Measurements from ENCODE around the gene RTN1.

Gene RTN1, protein sequence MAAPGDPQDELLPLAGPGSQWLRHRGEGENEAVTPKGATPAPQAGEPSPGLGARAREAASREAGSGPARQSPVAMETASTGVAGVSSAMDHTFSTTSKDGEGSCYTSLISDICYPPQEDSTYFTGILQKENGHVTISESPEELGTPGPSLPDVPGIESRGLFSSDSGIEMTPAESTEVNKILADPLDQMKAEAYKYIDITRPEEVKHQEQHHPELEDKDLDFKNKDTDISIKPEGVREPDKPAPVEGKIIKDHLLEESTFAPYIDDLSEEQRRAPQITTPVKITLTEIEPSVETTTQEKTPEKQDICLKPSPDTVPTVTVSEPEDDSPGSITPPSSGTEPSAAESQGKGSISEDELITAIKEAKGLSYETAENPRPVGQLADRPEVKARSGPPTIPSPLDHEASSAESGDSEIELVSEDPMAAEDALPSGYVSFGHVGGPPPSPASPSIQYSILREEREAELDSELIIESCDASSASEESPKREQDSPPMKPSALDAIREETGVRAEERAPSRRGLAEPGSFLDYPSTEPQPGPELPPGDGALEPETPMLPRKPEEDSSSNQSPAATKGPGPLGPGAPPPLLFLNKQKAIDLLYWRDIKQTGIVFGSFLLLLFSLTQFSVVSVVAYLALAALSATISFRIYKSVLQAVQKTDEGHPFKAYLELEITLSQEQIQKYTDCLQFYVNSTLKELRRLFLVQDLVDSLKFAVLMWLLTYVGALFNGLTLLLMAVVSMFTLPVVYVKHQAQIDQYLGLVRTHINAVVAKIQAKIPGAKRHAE

DNA sequence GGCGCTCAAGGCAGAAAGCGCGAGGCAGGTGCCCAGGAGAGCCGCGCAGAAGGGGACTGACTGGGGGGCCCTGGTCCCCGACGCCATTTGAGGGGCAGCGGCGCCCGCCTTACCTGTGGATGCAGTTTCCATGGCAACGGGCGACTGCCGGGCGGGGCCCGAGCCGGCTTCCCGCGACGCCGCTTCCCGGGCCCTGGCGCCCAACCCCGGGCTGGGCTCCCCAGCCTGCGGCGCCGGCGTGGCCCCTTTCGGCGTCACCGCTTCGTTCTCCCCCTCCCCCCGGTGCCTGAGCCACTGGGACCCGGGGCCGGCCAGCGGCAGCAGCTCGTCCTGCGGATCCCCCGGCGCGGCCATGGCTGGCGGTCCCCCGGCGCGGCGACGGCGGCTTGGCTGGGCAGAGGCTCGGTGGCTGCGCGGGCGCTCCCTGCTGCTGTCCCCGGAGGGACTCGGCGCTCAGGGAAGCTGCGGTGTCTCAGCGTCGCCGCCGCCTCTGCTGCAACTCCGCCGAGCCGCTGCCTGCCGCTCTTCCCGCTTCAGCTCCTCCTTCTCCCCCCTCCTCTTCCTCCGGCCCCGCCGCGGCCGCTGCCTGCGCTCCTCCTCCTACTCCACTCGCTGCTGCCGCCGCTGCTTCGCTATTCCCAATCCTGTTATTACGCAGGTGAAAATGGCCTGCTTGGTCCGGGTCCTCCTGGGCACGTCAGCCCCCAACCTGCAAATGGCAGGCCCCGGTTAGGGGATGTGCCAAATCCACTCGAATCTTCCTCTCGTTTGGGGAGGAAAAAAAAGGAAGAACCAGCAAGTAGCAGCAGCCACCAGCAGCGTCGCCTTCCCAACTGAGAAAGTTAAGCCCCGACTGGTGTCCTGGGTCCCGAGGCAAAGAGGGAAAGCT is at the start of gene RTN1:
Gene RTN1, minus strand, starts transcription at position 500 of the 889 bp plus-strand sequence. Its CDS starts 146 bp downstream, at position 354.
- DNase-seq (ENCODE audit: low spot score): no peak

DNA sequence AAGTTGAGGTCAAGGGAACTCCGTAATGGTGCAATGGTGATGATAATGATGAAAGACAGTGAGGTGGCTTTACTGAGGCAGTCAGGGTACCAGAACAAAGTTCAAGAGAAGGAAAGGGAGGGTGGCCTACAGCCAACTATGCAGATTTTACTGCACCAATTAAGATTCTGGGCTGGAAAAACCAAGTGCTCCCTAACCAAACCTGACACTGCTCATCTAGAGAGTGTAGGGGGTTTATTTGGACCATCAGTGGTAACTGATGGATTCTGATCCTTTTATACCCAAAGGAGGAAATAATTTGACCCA is 49.8 kb upstream of the RTN1 start:
- no peak for DNase-seq (ENCODE audit: low spot score)

DNA sequence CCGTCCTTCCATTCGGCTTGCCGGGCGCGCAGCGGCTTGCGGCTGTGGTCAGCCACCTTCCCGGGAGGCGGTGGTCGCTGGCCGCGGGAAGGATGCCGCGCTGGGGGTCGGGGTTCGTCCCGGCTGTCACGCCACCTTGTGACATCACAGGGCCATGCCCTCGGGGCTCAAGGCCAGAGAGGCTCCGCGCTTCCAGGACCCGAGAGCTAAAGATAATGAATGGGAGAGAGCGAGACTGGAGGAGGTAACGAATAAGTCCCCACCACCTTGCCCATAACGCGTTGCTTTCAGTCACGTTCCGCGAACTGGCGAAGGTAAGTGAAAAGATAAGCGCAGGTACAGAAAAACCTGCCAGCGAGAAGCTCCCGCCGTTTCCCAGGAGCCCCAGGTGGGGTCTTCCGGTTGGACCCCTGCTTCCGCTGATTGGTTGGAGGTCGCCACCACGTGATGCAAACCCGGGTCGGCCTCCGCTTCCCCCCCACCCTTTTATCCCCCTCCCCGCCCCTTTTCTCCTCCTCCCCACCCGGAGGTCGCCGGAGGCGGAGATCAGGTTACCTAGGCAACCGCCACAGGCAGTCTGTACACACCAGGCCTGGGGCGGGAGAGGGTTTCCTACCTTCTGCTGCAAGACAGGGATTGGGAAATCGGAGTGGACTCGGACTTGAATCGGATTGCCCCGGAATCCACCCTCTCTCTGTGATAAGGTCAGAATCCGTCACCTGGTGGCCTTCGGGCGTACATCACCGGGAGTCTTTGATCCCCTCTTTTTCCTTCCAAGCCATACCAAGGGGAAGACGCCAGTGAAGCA is 49.2 kb upstream of the RTN1 start, which contains the start of gene LRRC9:
Gene LRRC9, plus strand, starts transcription at position 575 of the 808 bp plus-strand sequence.
- DNase-seq (ENCODE audit: low spot score): peak; percentile 28

DNA sequence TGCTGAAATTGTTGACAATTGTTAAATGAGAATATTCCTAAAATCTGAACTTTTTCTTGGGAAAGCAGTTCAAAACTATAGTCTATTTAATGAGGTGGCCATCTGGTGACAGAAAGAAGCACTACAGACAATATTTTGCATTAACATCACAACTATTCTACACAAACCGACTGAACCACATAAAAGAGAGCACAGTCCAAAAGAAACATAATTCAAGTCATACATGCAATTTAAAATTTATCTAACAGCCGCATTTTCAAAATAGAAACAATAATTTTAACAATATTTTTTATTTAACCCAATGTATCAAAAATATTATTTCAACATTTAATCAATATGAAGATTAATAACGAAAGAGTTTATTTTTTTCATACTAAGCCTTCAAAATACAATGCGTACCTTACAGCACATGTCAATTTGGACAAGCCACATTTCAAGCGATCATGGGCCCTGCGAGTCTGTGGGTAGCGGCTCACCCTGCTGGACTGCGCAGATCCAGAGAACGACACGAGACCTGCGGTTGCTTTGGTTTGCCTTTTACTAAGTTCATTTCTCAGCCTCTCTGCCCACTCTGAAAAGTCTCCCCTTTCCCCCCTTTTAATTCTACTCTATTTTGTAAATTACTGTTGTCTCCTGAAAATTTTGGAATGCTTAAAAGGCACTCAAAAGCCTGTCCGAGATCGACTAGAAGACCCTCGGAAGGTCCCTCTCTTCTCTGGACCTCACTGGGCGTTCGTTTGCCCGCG is 48.4 kb upstream of the RTN1 start:
- no peak for DNase-seq (ENCODE audit: low spot score)

DNA sequence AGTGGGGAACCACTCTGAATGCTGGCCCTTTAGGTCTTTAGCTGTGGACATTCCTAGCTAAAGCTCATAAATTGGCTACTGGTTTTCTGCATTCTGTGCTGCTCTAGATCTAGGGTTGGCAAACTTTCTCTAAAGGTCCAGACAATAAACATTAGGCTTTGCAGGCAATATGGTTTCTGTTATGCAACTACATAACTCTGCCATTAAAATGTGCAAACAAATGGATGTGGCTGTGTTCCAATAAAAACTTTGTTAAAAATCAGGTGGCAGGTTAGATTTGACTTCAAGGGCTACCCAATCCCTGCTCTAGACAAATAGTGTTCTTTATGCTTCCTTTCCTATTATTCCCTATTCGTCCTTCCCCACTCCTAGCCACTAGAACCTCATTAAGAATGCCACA is 42.6 kb upstream of the RTN1 start:
- no peak for DNase-seq (ENCODE audit: low spot score)

DNA sequence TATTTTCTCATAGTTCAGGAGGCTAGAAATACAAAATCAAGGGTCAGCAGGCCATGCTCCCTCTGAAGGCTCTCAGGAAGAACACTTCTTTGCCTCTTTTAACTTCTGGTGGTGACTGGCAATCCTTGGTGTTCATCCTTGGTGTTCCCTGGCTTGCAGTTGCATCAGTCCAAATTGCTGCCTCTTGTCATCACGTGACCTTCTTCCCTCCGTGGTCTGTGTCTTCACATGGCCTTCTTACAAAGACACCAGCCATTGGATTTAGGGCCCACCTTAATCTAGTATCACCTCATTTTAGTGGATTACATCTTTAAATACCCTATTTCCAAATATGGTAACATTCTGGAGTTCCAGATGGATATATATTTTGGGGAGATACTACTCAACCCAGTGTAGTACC is 41.9 kb upstream of the RTN1 start:
- no peak for DNase-seq (ENCODE audit: low spot score)

DNA sequence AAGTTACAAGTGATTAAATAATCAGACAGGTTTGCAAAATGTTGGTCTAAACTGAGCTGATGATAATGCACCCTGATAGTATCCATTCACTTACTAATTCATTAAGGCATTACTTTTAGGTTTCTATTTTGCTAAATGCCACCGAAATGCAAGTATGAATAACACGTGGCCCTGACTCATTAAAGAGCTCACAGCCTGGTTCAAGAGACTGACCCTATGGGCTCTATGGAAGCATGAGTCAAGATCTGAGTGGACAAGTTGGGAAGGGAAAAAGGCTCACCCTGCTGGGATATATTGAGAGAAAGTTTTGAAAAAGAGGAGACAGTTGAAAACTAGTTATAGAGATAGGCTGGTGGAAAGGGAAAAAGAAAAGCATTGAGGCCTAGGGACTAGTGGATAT is 34.6 kb upstream of the RTN1 start:
- no peak for DNase-seq (ENCODE audit: low spot score)

DNA sequence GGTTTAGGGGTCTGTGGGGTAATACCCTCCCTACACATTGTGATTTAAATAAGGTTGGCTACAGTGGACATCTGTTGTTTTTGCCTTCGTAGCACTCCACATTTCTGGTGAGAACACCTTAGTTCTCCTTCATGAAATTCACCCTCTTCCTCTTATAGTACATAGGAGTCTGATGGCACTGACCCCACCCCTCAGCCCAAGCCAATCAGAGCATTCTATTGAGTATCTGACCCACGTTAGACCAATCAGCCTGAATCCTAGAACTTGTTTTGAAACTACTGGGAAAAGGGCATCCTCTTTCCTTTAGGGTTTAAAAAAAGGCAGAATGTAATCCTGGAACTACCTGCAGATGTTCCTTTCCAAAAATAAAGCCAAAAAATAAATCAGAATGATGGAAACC is 33.6 kb upstream of the RTN1 start:
- no peak for DNase-seq (ENCODE audit: low spot score)

DNA sequence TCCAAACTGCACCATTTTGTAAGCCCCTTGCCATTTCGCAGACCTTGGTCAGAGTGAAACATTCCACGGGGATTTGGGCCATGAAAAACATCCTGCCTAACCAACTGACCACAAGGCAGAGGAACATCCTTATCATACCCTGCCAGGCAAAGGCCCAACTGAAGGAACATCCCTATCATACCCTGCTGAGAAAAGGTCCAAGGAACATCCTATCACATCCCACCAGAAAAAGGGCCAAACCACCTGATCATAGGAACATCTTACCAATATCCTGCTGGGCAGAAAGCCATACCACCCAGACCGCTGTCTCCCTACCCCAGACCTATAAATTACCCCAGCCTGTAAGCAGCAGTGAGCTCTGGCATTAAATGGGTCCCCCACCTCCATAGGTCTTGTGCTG is 30.0 kb upstream of the RTN1 start:
- no peak for DNase-seq (ENCODE audit: low spot score)

DNA sequence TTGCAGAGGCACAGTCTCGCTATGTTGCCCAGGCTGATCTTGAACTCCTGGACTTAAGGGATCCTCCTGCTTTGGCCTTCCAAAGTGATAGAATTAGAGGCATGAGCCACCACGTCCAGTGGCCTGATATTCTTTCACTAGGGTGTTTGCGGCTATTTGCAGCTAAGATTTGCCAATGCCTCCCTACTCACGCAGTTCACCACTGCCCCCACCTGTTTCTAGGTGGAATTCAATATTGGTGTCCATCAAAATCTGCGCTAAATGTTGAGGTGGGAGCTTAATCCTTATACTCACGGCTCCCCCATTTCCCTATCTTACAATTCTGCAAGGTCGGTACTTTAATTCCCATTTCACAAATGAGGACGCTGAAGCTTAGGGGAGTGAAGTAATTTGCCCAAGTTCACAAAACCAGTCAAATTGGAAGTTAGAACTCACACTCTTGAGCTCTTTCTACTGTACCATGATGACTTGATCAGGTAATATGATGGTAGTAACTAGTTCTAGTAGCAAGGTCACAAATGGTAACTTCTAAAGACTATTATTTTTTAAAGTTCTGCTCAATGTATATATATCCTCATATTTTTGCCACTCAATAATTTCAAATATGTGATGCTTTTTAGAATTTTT is 27.3 kb upstream of the RTN1 start:
- no peak for DNase-seq (ENCODE audit: low spot score)

DNA sequence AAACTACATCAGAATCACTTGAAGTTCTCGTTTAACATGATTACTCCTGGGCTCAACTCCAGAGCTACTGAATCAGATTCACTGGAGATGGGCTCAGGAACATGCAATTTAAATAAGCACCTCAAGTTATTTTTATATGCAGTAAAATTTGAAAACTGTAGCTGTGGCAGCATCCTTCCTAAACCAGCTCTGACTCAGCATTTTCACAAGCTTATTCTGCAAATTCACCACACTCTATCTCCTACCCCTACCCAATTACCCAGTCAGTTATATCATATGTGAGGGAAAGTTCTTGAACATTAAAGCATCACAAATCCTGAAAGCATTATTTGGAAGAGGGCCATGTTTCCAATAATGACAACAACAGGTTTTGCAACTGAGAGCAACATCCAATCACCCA is 25.1 kb upstream of the RTN1 start:
- no peak for DNase-seq (ENCODE audit: low spot score)

DNA sequence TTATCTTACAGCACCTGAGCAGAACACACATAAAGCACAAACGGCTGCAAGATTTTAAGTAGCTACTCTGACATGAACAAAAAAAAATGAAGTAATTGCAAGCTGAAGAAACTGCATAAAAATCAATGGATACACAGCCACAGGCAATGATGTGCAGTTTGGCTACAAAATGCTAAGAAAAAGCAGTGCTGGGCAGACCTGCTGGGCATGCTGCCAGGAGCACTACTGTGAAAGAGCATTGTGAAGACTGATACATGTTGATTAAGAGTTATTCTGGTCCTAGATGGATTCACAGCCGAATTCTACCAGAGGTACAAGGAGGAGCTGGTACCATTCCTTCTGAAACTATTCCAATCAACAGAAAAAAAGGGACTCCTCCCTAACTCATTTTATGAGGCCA is 20.1 kb upstream of the RTN1 start:
- no peak for DNase-seq (ENCODE audit: low spot score)

DNA sequence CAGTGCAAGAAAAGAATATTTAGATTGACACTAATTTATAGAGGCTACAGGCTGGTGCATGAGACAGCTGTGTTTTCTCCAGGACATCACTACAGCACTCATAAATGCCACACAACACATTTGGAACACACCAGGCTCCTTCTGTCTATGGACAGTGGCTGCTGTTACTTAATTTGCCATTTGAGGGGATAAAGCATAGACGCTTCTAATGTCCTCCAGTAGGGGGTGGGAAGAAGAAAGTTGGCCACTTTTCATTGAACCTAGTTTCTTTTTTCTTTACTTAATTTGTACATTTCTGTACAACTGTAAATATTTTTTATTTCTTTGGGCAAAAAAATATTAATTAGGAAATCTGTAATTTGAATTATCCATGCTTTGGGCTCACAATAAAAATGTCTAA is 12.4 kb upstream of the RTN1 start:
- no peak for DNase-seq (ENCODE audit: low spot score)

DNA sequence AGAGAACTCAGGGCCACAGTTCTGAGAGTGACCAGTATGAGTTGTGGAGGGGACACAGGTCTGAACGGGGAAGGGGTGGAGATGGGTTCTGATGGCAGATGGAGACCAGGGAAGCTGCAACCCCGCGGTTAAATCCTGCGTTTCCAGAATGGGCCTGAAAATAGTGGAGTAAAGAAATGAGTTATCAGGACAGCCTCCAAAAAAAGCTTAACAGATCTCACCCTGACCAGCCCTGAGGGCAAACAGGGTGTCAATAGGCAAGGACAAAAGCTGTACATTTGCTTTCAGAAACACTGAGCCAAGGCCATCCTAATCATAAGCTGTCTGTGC is 555 bp upstream of the RTN1 start:
- DNase-seq (ENCODE audit: low spot score): no peak

DNA sequence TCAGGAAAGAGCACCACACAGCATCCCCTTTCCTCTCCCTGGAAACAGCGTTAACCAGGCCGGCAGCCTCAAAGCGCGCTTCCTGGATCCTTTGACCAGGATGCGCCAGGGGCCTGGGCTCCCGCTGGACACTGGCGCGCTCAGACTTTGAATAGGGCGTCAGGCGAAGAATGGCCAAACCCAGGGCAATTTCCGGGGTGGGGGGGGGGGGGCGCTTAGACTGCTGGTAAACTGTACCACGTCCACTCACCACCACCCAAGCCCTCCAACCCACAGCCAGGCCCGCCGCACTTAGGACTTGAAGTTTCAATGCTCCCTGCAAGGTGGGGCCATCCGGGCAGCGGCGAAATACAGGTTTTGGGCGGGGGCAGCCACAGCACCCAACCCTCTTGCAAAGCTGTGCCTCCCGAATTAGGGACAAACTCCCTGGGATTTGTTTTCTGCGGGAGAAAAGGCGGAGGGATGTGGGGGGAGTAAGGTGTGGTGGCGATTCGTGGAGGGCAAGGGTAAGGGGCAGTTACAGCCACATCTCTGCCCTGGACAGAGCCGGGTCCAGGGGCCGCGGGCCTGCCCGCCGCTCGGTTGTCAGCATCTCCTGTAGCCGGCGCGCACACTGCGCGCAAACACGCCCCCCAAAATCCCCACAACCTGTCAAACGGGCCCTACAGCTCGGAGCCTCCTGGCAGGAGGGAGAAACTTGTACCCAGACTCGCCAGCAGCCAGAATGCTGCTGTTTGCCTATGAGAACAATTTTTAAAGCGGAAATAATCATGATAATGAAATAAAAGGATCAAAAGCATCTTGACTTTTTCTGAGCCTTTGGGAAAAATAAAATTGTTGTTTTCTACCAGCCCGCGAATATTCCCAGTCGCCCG is 958 bp downstream of the RTN1 start:
- DNase-seq (ENCODE audit: low spot score): no peak

DNA sequence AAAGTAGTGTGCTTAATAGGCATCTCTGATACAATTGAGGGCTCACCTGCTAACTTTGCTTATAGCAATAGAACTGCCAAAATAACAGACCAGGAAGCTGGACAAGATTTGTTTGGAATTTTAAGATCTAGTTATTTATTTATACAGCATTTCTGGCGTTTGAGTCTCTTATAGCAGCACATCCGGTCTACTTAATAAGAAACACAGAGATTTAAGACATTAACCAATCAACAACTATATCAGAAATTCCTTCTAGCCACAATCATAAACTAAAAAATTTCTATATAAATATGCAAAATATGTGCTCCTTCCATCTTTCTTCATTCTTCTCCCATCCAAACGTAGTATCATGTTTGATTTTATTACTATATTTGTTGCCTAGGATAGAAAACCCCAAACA is 2.6 kb downstream of the RTN1 start:
- DNase-seq (ENCODE audit: low spot score): no peak

DNA sequence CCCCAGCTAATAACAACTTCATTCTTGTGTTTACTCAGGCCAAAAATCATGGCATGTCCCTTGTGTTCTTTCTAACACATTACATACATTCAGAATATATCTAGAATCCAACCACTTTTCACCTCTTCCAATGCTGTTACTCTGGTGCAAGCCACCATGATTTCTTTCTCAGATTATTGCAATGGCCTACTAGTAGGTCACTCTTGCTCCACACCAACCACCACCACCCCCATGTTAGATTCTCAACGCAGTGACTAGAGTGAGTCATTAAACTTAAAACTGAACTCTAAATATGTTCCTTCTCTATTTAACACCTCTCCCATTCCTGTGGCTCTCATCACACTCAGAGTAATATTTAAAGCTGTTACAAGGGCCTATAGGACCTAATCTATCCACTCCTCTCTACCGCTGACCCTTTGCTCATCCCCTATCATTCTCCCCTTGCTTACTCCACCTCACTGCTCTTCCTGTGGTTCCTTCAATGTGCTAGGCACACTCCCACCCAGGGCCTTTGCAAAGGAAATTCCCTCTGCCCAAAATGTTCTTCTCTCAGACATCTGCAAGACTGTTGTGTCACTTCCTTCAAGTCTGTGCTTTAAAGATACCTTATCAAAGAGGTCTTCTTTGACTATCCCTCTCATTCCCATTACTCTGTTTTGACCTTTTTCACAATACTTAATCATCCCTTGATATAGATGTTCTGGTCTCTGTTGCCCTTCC is 6.6 kb downstream of the RTN1 start:
- DNase-seq (ENCODE audit: low spot score): no peak

DNA sequence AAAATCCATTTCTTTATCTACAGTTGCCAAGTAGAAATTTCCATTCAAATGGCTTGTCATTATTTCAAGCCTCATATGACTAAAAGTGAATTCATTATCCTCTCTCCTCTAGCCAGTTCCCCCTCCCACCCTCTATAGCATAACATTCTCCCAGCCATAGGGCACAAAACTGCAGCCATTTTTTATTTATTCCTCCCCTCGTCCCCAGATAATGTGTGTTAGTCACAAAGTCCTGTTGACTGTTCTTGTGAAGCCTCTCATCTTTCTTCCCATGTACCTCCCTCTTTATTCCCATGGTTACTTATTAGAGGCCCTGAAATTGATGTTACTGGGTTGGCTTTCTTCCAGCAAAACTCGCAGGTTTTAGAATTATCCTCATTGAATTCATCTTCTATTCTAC is 13.2 kb downstream of the RTN1 start:
- DNase-seq (ENCODE audit: low spot score): no peak

DNA sequence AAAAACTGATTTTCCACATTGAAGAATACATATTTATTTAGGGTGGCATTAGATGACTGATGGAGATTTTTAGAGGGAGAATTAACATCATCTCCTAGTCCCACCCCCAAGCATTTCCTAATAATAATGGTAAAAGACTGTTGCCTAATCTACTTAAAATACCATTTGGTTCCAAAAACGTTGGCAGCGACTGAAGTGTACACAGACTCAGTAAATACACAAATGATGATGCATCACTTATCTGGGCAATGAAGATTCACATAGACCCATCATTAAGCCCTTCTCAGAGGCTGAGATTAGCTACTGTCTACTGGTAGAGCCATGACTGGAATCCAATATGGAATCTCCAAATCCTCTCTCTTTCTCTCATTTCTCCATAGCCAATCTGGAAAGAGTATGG is 18.2 kb downstream of the RTN1 start:
- DNase-seq (ENCODE audit: low spot score): no peak

Measured in CD4-positive, alpha-beta T cell treated with Interleukin-15 for 4 hours (primary cell).